SH-SY5Y (cell line): ENCODE measurements around the gene COG3.

Experiments used
- GATA2 ChIP-seq: IDR thresholded peaks from 2 replicates; pipeline ENCODE4 v1.6.1; 2011; ENCODE audit warnings: mild to moderate bottlenecking, low read depth, low read length
- GATA3 ChIP-seq: IDR thresholded peaks from 2 replicates; pipeline ENCODE4 v1.6.1; 2011; ENCODE audit warnings: low read depth, mild to moderate bottlenecking, low read length, moderate library complexity

DNA sequence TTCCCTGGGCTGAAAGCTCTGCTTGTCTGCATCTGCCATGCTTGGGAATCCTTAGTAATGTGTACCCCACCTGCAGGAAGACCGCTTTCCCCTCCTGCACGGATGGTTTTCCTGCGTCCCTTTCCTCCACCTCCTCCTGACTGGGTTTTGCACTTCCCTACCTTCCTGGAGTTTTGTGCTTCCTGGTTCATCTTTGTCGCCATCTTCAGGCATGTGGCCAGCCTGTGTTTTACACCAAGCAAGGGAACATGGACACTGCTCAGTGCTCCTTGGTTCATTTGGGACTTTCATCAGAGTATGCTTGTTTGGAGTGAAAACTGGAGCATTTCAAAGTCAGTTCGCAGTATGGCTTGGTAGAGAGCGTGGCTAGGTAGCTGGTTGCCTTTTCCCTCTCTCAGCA, 120.1 kb downstream of the COG3 start:
- TF ChIP-seq GATA2 (no peak), GATA3 (no peak)
